ENCODE data around the gene PMIS2.

PMIS2 gene

GRCh38 chr19:35554076-35554475, 31.9 kb upstream of the PMIS2 start:
- no peaks in the 10 kb centered on the region for H3K27me3 ChIP-seq (replicated peaks)
- DNase-seq = no peak
- H3K4me3 ChIP-seq (ENCODE audit: low read depth, low read length) = no peak overlapping the region
- TF ChIP-seq CTCF (IDR thresholded peaks at IDR 0.05; ENCODE audit: low read depth, low read length, missing control alignments) = no peak
- H3K27ac ChIP-seq = no peak overlapping the region
- H3K36me3 ChIP-seq (replicated peaks) = no peaks in the 10 kb centered on the region
- in situ Hi-C loops (cut with HindIII; ENCODE audit: low pct_ligation_motif_present, low sequenced_read_pairs) = no loop called here

GRCh38 chr19:35555301-35556005, 30.5 kb upstream of the PMIS2 start:
- peaks cover 2% of the 10 kb centered on the region for H3K27me3 ChIP-seq (replicated peaks)
- peak; percentile 59 for TF ChIP-seq CTCF (IDR thresholded peaks at IDR 0.05; ENCODE audit: low read depth, low read length, missing control alignments)
- no peak overlapping the region for H3K4me3 ChIP-seq (ENCODE audit: low read depth, low read length)
- in situ Hi-C loops (cut with HindIII; ENCODE audit: low pct_ligation_motif_present, low sequenced_read_pairs) = no loop called here
- no peaks in the 10 kb centered on the region for H3K36me3 ChIP-seq (replicated peaks)
- no peak for DNase-seq
- H3K27ac ChIP-seq = no peak overlapping the region

GRCh38 chr19:35556025-35556590, 29.9 kb upstream of the PMIS2 start:
- H3K27ac ChIP-seq = no peak overlapping the region
- in situ Hi-C loops (cut with HindIII; ENCODE audit: low pct_ligation_motif_present, low sequenced_read_pairs) = no loop called here
- no peaks in the 10 kb centered on the region for H3K36me3 ChIP-seq (replicated peaks)
- no peak overlapping the region for H3K4me3 ChIP-seq (ENCODE audit: low read depth, low read length)
- TF ChIP-seq CTCF (IDR thresholded peaks at IDR 0.05; ENCODE audit: low read depth, low read length, missing control alignments) = no peak
- DNase-seq = no peak
- peaks cover 2% of the 10 kb centered on the region for H3K27me3 ChIP-seq (replicated peaks)

- DNase-seq = no peak
- TF ChIP-seq CTCF (IDR thresholded peaks at IDR 0.05; ENCODE audit: low read depth, low read length, missing control alignments) = no peak
- H3K27ac ChIP-seq = no peak overlapping the region
- peaks cover 2% of the 10 kb centered on the region for H3K27me3 ChIP-seq (replicated peaks)
- no peak overlapping the region for H3K4me3 ChIP-seq (ENCODE audit: low read depth, low read length)
- in situ Hi-C loops (cut with HindIII; ENCODE audit: low pct_ligation_motif_present, low sequenced_read_pairs) = no loop called here
- no peaks in the 10 kb centered on the region for H3K36me3 ChIP-seq (replicated peaks)
These were observed 29.0 kb upstream of the PMIS2 start for GRCh38 chr19:35556846-35557538.

- in situ Hi-C loops (cut with HindIII; ENCODE audit: low pct_ligation_motif_present, low sequenced_read_pairs) = no loop called here
- peak overlapping the region; percentile 50 for H3K4me3 ChIP-seq (ENCODE audit: low read depth, low read length)
- TF ChIP-seq CTCF (IDR thresholded peaks at IDR 0.05; ENCODE audit: low read depth, low read length, missing control alignments) = peak; percentile 23
- H3K27me3 ChIP-seq (replicated peaks) = peaks cover 2% of the 10 kb centered on the region
- DNase-seq = peak; percentile 51
- H3K36me3 ChIP-seq (replicated peaks) = no peaks in the 10 kb centered on the region
- no peak overlapping the region for H3K27ac ChIP-seq
These were observed 28.2 kb upstream of the PMIS2 start for GRCh38 chr19:35557539-35558399.
